SH-SY5Y (cell line): Measurements from ENCODE around the gene PLXDC1.

Experiments used
- GATA2 ChIP-seq: IDR thresholded peaks from 2 replicates; pipeline ENCODE4 v1.6.1; 2011; ENCODE audit warnings: mild to moderate bottlenecking, low read depth, low read length
- GATA3 ChIP-seq: IDR thresholded peaks from 2 replicates; pipeline ENCODE4 v1.6.1; 2011; ENCODE audit warnings: low read depth, mild to moderate bottlenecking, low read length, moderate library complexity

The PLXDC1 gene

GRCh38 chr17:39064374-39064773, 87.1 kb downstream of the PLXDC1 start:
- TF ChIP-seq GATA2 (no peak), GATA3 (no peak)

GRCh38 chr17:39063681-39064069, 87.8 kb downstream of the PLXDC1 start:
- TF ChIP-seq GATA3 (no peak), GATA2 (no peak)

- TF ChIP-seq GATA2 (no peak), GATA3 (no peak)
Measured at GRCh38 chr17:39062846-39063680, 88.4 kb downstream of the PLXDC1 start.

- no peak for TF ChIP-seq GATA3
- no peak for TF ChIP-seq GATA2
Measured at GRCh38 chr17:39058524-39058923, 92.9 kb downstream of the PLXDC1 start.

- TF ChIP-seq GATA3 (no peak), GATA2 (no peak)
Measured at GRCh38 chr17:39057701-39058206, 93.7 kb downstream of the PLXDC1 start.

- TF ChIP-seq GATA3 = no peak
- no peak for TF ChIP-seq GATA2
Measured at GRCh38 chr17:39054111-39054645, 97.3 kb downstream of the PLXDC1 start.

- no peak for TF ChIP-seq GATA2
- no peak for TF ChIP-seq GATA3
Measured at GRCh38 chr17:39051001-39051585, 100.3 kb downstream of the PLXDC1 start.

GRCh38 chr17:39045948-39046679, 105.3 kb downstream of the PLXDC1 start:
- no peak for TF ChIP-seq GATA3
- TF ChIP-seq GATA2 = no peak

- TF ChIP-seq GATA2 = no peak
- TF ChIP-seq GATA3 = no peak
Measured at GRCh38 chr17:39036009-39036408, 115.4 kb downstream of the PLXDC1 start.

- TF ChIP-seq GATA3 (no peak), GATA2 (no peak)
Measured at GRCh38 chr17:39028690-39029089, 122.7 kb downstream of the PLXDC1 start.

- no peak for TF ChIP-seq GATA3
- TF ChIP-seq GATA2 = no peak
Measured at GRCh38 chr17:39027455-39028035, 123.9 kb downstream of the PLXDC1 start.

GRCh38 chr17:39026980-39027451, 124.4 kb downstream of the PLXDC1 start:
- TF ChIP-seq GATA2 = no peak
- TF ChIP-seq GATA3 = no peak

GRCh38 chr17:39022924-39023323, 128.5 kb downstream of the PLXDC1 start:
- TF ChIP-seq GATA3 (no peak), GATA2 (no peak)
